Right cardiac atrium (tissue), 5 donors: Measurements from ENCODE around the gene UBAC2. TPM values are rescaled to one million over a fixed set of nuclear protein-coding genes. Genes with fewer than 3 reads are reported as not detected.

Source experiments
- ATAC-seq, 2 donors: fragments of 200-7000 bp; cut with Tn5 transposase; one replicate each; pipeline versions ENCODE4 v1.8.0 to v1.9.1; 2020; ENCODE audit warnings: moderate library complexity in 2 of 2, mild to moderate bottlenecking in 1 of 2
- DNase-seq, 3 donors: peaks; one replicate each; pipeline ENCODE4 v3.0.0-alpha.2; 2020
- H3K27ac ChIP-seq: one replicate; pipeline ENCODE4 v1.5.1; 2013; ENCODE audit warnings: mild to moderate bottlenecking, low read length, control low read depth, moderate library complexity
- H3K27me3 ChIP-seq: one replicate; pipeline ENCODE4 v1.6.1; 2013; ENCODE audit not compliant: control insufficient read depth, insufficient read depth
- H3K4me1 ChIP-seq: one replicate; pipeline ENCODE4 v1.6.1; 2013; ENCODE audit warnings: low read length; ENCODE audit not compliant: control insufficient read depth, insufficient read depth
- H3K4me3 ChIP-seq: one replicate; pipeline ENCODE4 v1.5.1; 2013; ENCODE audit warnings: low read length, control low read depth
- H3K9me3 ChIP-seq: one replicate; pipeline ENCODE4 v1.6.1; 2013; ENCODE audit warnings: low read length; ENCODE audit not compliant: control insufficient read depth
- WGBS: extraction: QIAGEN DNeasy Blood & Tissue Kit; methylation state at CpG from one replicate; pipeline ENCODE4 v1.1.7; 2013; 5-methylcytosine and 5-hydroxymethylcytosine counted together
- intact Hi-C, 4 donors: fragments of 100-400 bp; cut with DNase I; formaldehyde crosslinking; loops; one replicate each; pipeline versions ENCODE4 v1.11.0 to v1.14.0; 2022 to 2023
- polyA plus RNA-seq: library from polyadenylated mRNA; stranded (reverse); fragments of 200-250 nt; gene quantifications from one replicate; pipeline ENCODE4 v1.2.3, GENCODE V29; 2013
- total RNA-seq, 4 donors: library from RNA; stranded (reverse); fragmentation: NEBNext Ultra II Directional; extraction: Animal tissue kit (Norgen Biotek cat#: 25700); gene quantifications; one replicate each; pipeline ENCODE4 v1.2.1, GENCODE V29; 2021
- donor health status: healthy with polysubstance abuse.
- donor health status: DM: no; HTN: yes; CAD: no.
- donor health status: DM: no; HTN: no; CAD: no.
- donor health status: DM: no; HTN: yes; CAD: no; lungs with severe emphysema.
- donor health status: DM: yes; HTN: yes; CAD: no.

The UBAC2 gene
- total and polyA plus RNA-seq, 5 donors = 41.7 to 52.2 (median 47.6) TPM

DNA sequence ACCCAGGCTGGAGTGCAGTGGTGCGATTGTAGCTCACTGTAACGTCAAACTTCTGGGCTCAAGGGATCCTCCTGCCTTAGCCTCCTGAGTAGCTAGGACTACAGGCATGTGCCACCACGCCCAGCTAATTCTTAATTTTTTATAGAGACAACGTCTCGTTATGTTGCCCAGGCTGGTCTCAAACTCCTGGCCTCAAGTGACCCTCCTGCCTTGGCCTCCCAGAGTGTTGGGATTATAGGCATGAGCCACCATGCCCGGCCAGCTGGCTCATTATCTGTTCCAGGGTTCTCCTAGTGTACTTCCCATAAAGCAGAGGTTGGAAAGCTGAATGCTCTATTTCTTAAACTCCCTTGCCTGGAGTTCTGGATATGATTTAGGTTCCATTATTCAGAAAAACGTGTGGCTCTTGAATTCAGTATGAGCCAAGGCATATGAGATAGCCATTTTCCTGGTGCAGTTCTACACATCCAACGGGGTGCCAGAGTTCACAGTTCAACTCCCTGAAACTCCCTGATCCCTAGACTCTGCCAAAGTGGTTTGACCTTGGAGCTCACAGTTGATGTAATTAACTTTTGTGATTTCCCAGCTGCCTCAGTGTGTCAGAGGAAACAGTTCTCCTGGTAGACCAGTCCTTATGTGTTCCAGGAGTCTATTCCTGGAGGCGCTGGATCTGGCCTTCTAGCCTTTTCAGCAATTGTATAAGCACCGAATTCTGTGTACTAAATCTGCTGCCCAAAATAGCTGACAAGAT is 85.0 kb downstream of the UBAC2 start:
- intact Hi-C loops = no loop called here

GRCh38 chr13:99287551-99287950 is 86.9 kb downstream of the UBAC2 start:
- DNase-seq (peak in 2 of 3 donors; percentile 35 to 53), ATAC-seq (no peak)
- Histone ChIP-seq H3K9me3 (no peaks in the 10 kb centered on the region), H3K4me1 (peaks cover 3% of the 10 kb centered on the region), H3K27me3 (no peaks in the 10 kb centered on the region), H3K27ac (no peak overlapping the region), H3K4me3 (no peak overlapping the region)
- intact Hi-C loops = no loop called here
- 48% methylated on average over 4 of the region's 4 CpGs for WGBS

More for the DNA sequence above, 85.0 kb downstream of the UBAC2 start:
- ATAC-seq (peak; percentile 60 to 77), DNase-seq (peak in 1 of 3 donors; percentile 73)
- no peak overlapping the region for H3K4me3 ChIP-seq
- H3K9me3 ChIP-seq = no peaks in the 10 kb centered on the region
- H3K27me3 ChIP-seq = no peaks in the 10 kb centered on the region
- peaks cover 7% of the 10 kb centered on the region for H3K4me1 ChIP-seq
- WGBS = 60% methylated on average over 10 of the region's 10 CpGs
- H3K27ac ChIP-seq = peak overlapping the region; percentile 56

DNA sequence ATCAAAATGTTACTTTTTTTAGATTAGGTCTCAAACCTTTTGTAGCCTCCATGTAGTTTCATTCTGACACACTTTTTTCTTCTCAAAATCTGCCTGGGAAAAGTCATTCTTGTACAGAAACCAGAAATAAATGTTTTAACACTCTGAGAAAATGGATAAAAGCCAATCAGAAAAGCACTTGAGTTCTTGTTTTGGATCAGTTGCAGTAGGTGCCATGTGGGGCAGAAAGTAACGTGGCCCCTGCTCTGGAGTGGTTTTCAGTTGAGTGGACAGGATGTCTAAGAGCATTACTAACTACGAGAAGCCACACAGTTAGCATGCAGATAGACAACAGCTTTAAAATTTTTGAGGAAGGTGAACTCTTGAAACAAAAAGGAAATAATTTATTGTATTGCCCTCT is 87.4 kb downstream of the UBAC2 start:
- intact Hi-C loops = no loop called here
- Histone ChIP-seq H3K4me3 (no peak overlapping the region), H3K27me3 (no peaks in the 10 kb centered on the region), H3K27ac (no peak overlapping the region), H3K9me3 (no peaks in the 10 kb centered on the region), H3K4me1 (peaks cover 3% of the 10 kb centered on the region)
- 42% methylated on average over 2 of the region's 2 CpGs for whole genome bisulfite sequencing
- ATAC-seq (no peak), DNase-seq (no peak)

DNA sequence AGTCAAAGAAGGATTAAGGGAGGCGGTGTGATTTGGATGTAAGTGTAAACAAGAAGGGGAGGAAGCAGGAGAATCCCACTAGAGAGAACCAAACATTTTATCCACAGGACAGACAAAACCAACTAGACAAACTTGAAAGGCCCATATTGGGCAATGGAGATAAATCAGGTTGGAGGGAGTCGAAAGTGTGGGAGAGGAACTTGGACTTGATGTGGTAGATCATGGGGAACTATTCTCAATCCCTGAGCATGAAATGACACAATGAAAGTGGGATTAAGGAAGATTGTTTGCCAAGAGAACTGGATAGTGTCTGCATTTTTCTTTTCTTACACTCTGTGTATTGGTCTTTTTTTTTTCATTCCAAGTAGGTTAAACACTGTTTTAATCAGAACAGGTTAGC is 88.6 kb downstream of the UBAC2 start:
- intact Hi-C loops = no loop called here
- H3K27me3 ChIP-seq = no peaks in the 10 kb centered on the region
- H3K4me1 ChIP-seq = peaks cover 3% of the 10 kb centered on the region
- H3K9me3 ChIP-seq = no peaks in the 10 kb centered on the region
- no peak overlapping the region for H3K4me3 ChIP-seq
- no peak overlapping the region for H3K27ac ChIP-seq
- no peak for DNase-seq
- WGBS = 90% methylated on average over 2 of the region's 2 CpGs
- ATAC-seq = no peak

DNA sequence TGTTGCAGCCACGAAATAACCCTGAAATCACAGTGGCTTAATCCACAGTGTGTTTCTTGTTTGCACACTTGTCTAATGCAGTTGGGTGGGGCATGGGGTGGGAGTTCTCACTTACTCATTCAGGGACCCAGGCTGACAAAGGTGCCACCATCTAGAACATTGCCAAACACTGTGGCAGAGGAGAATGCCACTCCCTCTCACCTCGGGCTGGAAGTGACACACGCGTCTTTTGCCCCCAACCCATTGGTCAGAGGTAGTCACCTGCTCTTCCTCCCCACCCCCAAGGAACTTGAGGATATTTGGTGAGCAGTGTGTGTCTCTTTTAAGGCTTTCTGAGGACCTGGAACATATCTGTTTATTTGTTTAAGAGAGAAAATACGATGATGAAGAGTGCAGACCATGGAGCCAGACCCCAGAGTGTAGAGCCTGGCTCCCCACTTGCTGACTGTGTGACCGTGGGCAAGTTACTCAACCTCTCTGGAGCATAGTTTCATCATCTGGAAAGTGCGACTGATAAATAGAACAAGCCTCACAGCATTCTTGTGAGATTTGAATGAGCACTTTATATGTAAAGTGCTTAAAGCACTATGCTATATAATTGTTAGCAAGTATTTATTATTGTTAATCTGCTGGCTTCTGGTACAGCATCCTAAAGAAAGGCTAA is 89.2 kb downstream of the UBAC2 start:
- WGBS = 84% methylated on average over 7 of the region's 7 CpGs
- H3K27me3 ChIP-seq = no peaks in the 10 kb centered on the region
- intact Hi-C loops = no loop called here
- H3K27ac ChIP-seq = no peak overlapping the region
- no peak for ATAC-seq
- H3K4me3 ChIP-seq = no peak overlapping the region
- no peaks in the 10 kb centered on the region for H3K9me3 ChIP-seq
- no peak for DNase-seq
- H3K4me1 ChIP-seq = peaks cover 3% of the 10 kb centered on the region

DNA sequence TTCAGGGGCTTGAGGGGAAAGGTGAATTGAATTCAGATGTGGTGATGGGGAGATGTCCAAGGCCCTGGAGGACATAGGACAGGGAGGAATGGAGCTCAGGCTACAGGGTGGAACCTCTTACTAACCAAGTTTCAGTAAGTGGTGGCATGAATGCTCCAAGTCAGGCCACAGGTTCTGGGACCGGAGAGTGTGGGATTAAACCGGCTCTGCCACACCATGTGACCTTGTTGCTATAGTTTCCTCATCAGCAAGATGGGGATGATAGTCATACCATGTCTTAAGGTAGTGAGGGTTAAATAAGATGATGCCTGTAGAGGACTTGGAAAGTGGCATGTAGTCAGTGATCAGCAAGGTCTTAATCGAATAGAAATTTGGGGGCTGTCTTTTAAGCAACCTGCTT is 90.2 kb downstream of the UBAC2 start:
- H3K4me3 ChIP-seq = no peak overlapping the region
- H3K27ac ChIP-seq = no peak overlapping the region
- ATAC-seq (no peak), DNase-seq (no peak)
- intact Hi-C loops = no loop called here
- no peaks in the 10 kb centered on the region for H3K9me3 ChIP-seq
- peaks cover 1% of the 10 kb centered on the region for H3K4me1 ChIP-seq
- no peaks in the 10 kb centered on the region for H3K27me3 ChIP-seq
- WGBS = 83% methylated on average over 3 of the region's 3 CpGs

GRCh38 chr13:99293178-99293577 is 92.5 kb downstream of the UBAC2 start:
- Histone ChIP-seq H3K27ac (no peak overlapping the region), H3K4me3 (no peak overlapping the region), H3K9me3 (no peaks in the 10 kb centered on the region), H3K4me1 (peaks cover 1% of the 10 kb centered on the region), H3K27me3 (no peaks in the 10 kb centered on the region)
- DNase-seq (no peak), ATAC-seq (no peak)
- 89% methylated on average over 2 of the region's 2 CpGs for WGBS
- intact Hi-C loops = no loop called here

GRCh38 chr13:99294198-99294597 is 93.5 kb downstream of the UBAC2 start:
- ATAC-seq (no peak), DNase-seq (no peak)
- peaks cover 1% of the 10 kb centered on the region for H3K4me1 ChIP-seq
- H3K27ac ChIP-seq = no peak overlapping the region
- no peak overlapping the region for H3K4me3 ChIP-seq
- no peaks in the 10 kb centered on the region for H3K27me3 ChIP-seq
- H3K9me3 ChIP-seq = no peaks in the 10 kb centered on the region
- intact Hi-C loops = no loop called here

- intact Hi-C loops = no loop called here
- WGBS = 76% methylated on average over 7 of the region's 7 CpGs
- DNase-seq (no peak), ATAC-seq (no peak)
- H3K27ac ChIP-seq = no peak overlapping the region
- H3K4me3 ChIP-seq = no peak overlapping the region
- peaks cover 6% of the 10 kb centered on the region for H3K4me1 ChIP-seq
- no peaks in the 10 kb centered on the region for H3K9me3 ChIP-seq
- H3K27me3 ChIP-seq = no peaks in the 10 kb centered on the region
Measured at GRCh38 chr13:99294958-99295357, 94.3 kb downstream of the UBAC2 start.

DNA sequence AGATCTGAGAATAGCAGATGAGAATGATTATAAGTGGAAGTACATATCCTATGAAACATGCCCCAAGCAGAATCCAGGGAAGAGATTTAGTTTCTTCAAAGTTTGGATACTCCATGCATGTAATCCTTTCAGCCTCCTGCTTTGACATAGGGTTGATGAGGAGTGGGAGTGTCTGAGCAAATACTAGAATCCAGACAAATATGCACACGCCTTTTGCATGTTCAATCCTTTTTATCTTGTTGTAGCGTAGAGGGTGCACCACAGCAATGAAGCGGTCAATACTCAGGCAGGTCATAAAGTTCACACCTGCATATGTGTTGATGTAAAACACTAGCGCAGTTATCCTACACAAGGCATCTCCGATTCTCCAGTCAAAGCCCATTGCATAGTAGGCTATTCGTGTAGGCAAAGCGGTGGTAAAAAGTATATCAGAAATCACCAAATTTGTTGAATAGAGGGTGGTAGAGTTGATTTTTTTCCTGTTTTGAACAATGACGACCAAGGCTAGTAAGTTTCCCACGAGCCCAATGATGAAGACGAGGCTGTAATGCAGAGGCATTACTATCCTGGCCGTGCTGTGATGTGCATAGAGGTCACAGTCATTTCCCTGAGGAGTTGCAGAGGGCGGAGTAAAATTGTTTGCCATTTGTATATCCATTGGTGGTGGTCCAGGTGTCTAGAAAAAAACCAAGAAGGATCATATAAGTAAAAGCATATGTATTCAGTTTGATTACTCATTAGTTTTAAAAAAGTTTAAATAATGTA is 95.0 kb downstream of the UBAC2 start:
- Histone ChIP-seq H3K4me1 (peaks cover 7% of the 10 kb centered on the region), H3K27me3 (no peaks in the 10 kb centered on the region), H3K9me3 (no peaks in the 10 kb centered on the region), H3K27ac (no peak overlapping the region), H3K4me3 (no peak overlapping the region)
- WGBS = 94% methylated on average over 12 of the region's 12 CpGs
- intact Hi-C loops = no loop called here
- no peak for ATAC-seq
- DNase-seq = no peak

GRCh38 chr13:99296398-99296797 is 95.7 kb downstream of the UBAC2 start:
- no peaks in the 10 kb centered on the region for H3K9me3 ChIP-seq
- WGBS = 74% methylated on average over 4 of the region's 4 CpGs
- DNase-seq (no peak), ATAC-seq (no peak)
- H3K4me3 ChIP-seq = no peak overlapping the region
- intact Hi-C loops = no loop called here
- peaks cover 7% of the 10 kb centered on the region for H3K4me1 ChIP-seq
- H3K27ac ChIP-seq = no peak overlapping the region
- H3K27me3 ChIP-seq = no peaks in the 10 kb centered on the region
